GM19328 (cell line): ENCODE results near the gene RGPD4.

Experiments
- ATAC-seq: cut with Tn5 transposase; IDR thresholded peaks from one replicate; pipeline ENCODE4 v1.9.1; 2021; ENCODE audit warnings: mild to moderate bottlenecking, moderate library complexity; ENCODE audit not compliant: unreplicated experiment

Gene RGPD4

DNA sequence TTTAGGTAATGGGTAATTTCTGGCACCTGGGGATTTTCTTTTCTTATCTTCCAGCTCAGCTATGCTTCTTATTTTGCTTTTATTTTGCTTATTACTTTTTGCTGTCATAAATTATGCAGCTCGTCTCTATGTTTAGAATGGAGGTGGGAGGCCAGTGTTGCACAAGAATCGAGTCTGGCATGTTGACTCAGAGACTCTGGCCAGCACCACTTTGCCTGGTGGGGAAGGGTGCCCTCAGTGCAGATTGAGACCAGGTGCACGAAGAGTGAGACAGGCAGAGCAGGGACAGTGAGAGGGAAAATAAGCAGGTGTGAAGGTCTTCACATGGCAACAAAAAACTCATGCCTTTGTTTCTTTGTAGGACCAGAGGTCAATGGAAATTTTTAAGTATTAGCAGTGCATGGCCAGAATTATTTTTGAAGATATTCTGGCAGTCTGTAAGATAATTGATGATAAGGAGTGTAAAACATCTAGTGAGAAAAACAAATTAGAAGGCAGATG is 100.4 kb downstream of the RGPD4 start:
- ATAC-seq: no peak

DNA sequence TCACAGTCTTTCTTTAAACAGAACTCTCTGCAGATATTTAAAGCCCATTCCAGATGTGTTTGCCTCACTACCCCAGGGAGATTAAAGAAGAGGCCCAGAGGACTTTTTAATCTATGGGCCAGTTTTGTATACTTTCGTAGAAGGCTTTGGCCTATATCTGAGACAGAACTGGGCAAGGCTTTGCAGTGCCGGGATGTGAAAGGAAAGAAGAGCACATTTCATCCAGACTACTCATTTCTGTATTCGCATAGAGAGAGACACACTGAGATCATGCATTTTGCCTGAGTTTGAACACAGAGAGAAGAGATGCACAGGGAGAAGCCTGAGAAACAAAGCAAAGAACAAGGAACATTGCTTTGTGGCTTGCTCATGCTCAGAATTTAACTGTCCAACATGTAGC is 104.7 kb downstream of the RGPD4 start:
- ATAC-seq: no peak

DNA sequence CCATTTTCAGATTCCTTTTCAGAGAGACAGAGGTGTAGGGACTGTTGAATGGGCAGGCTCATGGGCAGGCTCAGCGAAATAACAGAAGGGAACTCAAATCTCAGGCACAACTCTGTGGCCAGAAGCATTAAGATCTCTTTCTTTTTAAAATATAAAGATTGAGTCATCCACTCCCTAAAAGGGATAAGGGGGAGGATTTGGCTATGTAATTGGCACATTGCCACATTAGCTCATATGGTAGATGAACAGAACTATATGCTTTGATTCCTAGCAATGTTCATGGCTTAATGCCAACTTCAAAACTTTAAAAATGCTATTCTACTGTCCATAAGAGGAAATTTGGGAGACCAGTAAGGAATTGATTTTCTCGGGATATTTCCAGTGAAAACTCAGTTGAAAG is 105.8 kb downstream of the RGPD4 start:
- ATAC-seq: no peak

DNA sequence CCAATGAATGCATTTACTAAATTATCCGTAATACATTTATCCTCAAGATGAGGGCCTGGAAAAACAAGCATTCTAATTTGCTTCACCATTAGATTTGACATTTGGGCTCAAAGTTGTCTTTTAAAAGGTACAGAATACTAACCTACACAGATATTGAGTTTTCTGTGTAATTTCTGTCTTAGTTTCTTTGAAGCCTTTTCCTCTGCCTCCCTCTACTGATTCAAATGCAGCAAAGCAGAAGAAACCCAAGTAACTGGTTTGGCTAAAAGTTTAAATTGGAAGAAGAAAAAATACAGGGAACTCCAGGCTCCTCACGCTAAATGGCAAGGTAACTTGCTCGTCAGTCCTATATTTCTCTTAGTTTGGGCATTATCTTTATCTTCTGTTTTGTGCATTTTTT is 106.3 kb downstream of the RGPD4 start:
- ATAC-seq: no peak

DNA sequence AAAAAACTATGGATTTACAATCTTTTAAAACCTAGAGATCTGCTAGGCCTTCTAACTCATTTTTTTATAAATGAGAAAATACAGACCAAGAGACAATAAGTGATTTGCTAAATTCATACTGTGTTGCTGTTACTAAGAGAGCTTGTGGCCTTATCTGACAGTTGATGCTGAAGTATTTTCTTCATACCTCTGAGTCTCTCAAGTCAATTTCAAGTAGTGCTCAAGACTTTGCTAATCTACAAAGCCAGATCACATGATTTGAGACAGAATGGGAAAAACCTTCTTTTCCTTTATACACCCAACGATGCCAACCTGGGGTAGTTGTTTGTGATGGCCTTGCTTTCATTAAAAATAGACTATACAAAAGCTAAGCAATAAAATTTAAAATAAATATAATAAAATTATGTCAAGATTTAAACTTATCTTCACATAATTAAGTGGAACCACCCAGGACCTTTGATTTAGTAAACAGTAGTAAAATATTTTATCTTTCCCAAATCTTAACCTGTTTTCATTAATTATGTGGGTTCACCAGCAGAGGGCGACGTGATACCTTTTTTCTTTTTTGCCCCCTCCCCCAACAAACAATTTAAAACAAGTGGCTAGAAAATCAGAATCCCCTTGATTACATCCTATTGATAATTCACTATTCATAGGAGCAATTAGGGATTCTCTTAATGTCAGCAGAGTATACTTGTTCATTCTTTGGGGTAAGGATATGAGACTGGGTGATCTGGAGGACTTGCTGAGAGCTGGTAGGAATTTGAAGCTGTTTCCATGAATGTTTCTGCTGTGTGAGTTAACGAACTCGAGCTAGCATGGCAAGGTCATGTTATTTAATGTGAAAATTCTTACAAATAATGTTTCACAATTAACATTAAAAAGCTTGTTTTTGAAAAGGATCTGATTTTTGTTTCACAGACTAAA is 110.0 kb downstream of the RGPD4 start:
- ATAC-seq: no peak
